K562 (cell line): ENCODE data around the gene EIF4E1B. TPM values are rescaled to one million over a fixed set of nuclear protein-coding genes. Genes with fewer than 3 reads are reported as not detected.

ENCODE experiments used
- ARHGAP35 ChIP-seq: fragments of 450-650 bp; IDR thresholded peaks from 2 replicates; pipeline ENCODE4 v1.6.1; 2018; ENCODE audit not compliant: partially characterized antibody
- EZH2 ChIP-seq: IDR thresholded peaks from 2 replicates; pipeline ENCODE4 v1.6.1; 2012; ENCODE audit warnings: low read depth, mild to moderate bottlenecking, inconsistent platforms, low read length, borderline replicate concordance
- FOXA1 ChIP-seq: fragments of 450-650 bp; IDR thresholded peaks from 2 replicates; pipeline ENCODE4 v1.6.1; 2016; ENCODE audit warnings: mild to moderate bottlenecking, borderline replicate concordance
- KAT8 ChIP-seq: fragments of 450-650 bp; IDR thresholded peaks from 2 replicates; pipeline ENCODE4 v1.6.1; 2016; ENCODE audit warnings: low read depth, mild to moderate bottlenecking
- MAFK ChIP-seq: IDR thresholded peaks from 2 replicates; pipeline ENCODE4 v1.6.1; 2011; ENCODE audit warnings: low read length, improper control_type of control experiment
- MEIS2 ChIP-seq: fragments of 450-650 bp; IDR thresholded peaks from 2 replicates; pipeline ENCODE4 v1.6.1; 2014; ENCODE audit warnings: mild to moderate bottlenecking; ENCODE audit not compliant: partially characterized antibody
- SAP30 ChIP-seq: fragments of 200-600 bp; sonication (generic); IDR thresholded peaks from 2 replicates; pipeline ENCODE4 v1.6.1; 2012; ENCODE audit warnings: borderline replicate concordance, low read depth, mild to moderate bottlenecking, moderate library complexity, low read length, control low read depth, inconsistent platforms; ENCODE audit not compliant: insufficient read depth, poor library complexity, severe bottlenecking
- TAF15 ChIP-seq: fragments of 200-400 bp; formaldehyde crosslinking; IDR thresholded peaks from 2 replicates; pipeline ENCODE4 v1.6.1; 2017; ENCODE audit warnings: mild to moderate bottlenecking, low read depth, low read length, moderate library complexity
- ZBTB40 ChIP-seq, 2 experiments: fragments of 450-650 bp in 1 of 2; sonication (generic) in 1 of 2; formaldehyde crosslinking in 1 of 2; IDR thresholded peaks; 2 replicates each; pipeline versions ENCODE4 v1.7.1 to v1.9.0; 2016 to 2022; ENCODE audit warnings: inconsistent platforms in 1 of 2, mild to moderate bottlenecking in 1 of 2, missing genetic modification reagents in 1 of 2
- ZNF121 ChIP-seq: sonication (generic); formaldehyde crosslinking; conservative IDR thresholded peaks from 2 replicates; pipeline ENCODE4 v1.8.0; 2022; ENCODE audit warnings: missing genetic modification reagents
- ZNF354B ChIP-seq: fragments of 250-450 bp; sonication (Bioruptor Pico); IDR thresholded peaks from 2 replicates; pipeline ENCODE4 v1.4.0; 2020
- ZNF696 ChIP-seq: fragments of 250-450 bp; sonication (Bioruptor Pico); conservative IDR thresholded peaks from 2 replicates; pipeline ENCODE4 v1.4.0; 2020; ENCODE audit warnings: mild to moderate bottlenecking, moderate library complexity
- polyA plus RNA-seq, 8 experiments: library from polyadenylated mRNA; depleted of rRNA in 4 of 8; stranded (reverse) in 5 of 8; unstranded in 3 of 8; fragments of >200 nt; fragmentation: Nextera tagmentation in 2 of 8; fragmentation: Illumina TruSeq in 1 of 8; extraction: Ambion mirVana in 2 of 8; extraction: Trizol in 1 of 8; gene quantifications; 2 replicates each; pipeline versions ENCODE4 v1.2.1 to v1.2.3, GENCODE V29; 2011 to 2014; ENCODE audit warnings: inconsistent platforms in 1 of 8, missing spikeins in 1 of 8
- total RNA-seq, 7 experiments: library from RNA; depleted of rRNA in 6 of 7; stranded (reverse); fragments of >200 nt in 6 of 7; fragmentation: Illumina TruSeq in 2 of 7; extraction: Trizol in 2 of 7; gene quantifications; 2 replicates each; pipeline versions ENCODE4 v1.2.1 to v1.2.3, GENCODE V29; 2011 to 2021; ENCODE audit warnings: low replicate concordance in 1 of 7

EIF4E1B gene
- total and polyA plus RNA-seq, 9 of the 15 experiments (the other 6 are each of a cell fraction or from before 2014, with no cell fraction given): not detected

- TF ChIP-seq ZBTB40 (IDR thresholded peaks at IDR 0.05) (no peak), ZBTB40 (CRISPR knock-in tag; IDR thresholded peaks at IDR 0.05) (no peak), SAP30 (no peak), ZNF121 (CRISPR knock-in tag) (no peak), ZNF354B (CRISPR knock-in tag) (no peak), KAT8 (no peak), TAF15 (no peak), MAFK (no peak), FOXA1 (no peak), MEIS2 (no peak), EZH2 (no peak), ZNF696 (CRISPR knock-in tag) (no peak), ARHGAP35 (no peak)
- TF ChIP-seq, all 486 proteins: peak for 0
These were observed 28.5 kb upstream of the EIF4E1B start (continued) for GRCh38 chr5:176601901-176602482.
